ENCODE data around the gene ADO.

- no peak for TF ChIP-seq CTCF (IDR thresholded peaks at IDR 0.05)
- TF ChIP-seq POLR2A (IDR thresholded peaks at IDR 0.05), result no peak
Observed at GRCh38 chr10:62853710-62854109, 49.2 kb downstream of the ADO start.
